Activated T-helper 1 cell treated with Interleukin-2 at 50 U/mL for 16 hours (primary cell): ENCODE measurements around the gene RAB31.

Experiments
- DNase-seq: peaks from one replicate; pipeline ENCODE4 v3.0.0-alpha.2; 2020; ENCODE audit warnings: low read depth

RAB31 gene

DNA sequence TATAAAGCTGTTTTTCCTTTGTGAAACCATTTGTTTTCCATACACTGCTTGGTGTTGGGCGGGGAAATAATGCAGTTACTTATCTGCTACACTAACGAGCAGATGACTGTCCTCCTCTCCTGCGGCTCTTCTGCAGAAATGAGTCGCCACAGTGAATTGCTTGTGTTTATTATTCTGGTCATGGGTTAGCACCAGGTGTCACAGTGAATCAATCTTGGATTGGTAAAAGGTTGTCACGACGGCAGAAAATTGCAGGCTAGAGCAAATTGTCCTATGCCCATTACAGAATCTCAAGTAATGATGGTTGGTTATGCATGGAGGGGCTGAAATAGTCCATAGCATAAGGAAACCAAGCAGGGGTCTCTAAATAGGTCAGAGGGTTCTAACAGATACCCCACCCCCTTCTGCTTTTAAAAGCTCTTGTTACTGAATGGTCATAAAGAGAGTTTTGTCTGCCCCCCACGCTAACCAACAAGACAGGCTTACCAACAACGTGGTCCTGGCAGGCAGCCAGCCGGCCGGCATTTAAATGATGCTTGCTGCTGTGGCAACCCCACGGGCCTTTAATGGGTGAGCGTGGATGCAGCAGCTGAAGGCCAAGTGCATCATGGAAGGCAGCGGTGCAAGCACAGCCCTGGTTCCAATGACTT is 29.5 kb downstream of the RAB31 start:
- no peak for DNase-seq

DNA sequence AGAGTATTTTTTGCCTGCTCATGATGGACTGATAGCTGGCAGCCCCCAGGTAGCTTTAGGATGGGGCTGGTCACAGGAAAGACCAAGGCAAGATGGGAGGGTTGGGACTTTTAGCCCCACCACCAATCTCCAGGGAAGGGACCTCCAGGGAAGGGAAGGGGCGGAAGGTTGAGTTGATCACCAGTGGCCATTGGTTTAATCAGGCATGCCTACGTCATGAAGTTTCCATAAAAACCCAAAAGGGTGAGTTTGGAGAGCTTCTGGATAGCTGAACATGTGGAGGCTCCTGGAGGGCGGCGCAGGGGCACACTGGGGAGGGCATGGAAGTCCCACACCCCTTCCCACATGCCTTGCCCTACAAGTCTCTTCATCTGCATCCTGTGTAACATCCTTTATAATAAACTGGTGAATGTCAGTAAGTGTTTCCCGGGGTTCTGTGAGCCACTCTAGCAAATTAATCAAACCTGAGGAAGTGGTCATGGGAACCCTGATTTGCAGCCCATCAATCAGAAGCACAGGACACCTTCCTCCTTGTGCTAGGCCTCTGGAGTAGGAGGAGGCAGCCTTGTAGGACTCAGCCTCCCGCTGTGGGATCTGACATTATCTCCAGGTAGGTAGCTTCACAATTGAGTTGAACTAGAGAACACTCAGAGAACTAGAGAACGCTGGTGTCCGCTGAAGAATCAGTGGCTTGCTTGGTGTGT is 30.3 kb downstream of the RAB31 start:
- DNase-seq = no peak

DNA sequence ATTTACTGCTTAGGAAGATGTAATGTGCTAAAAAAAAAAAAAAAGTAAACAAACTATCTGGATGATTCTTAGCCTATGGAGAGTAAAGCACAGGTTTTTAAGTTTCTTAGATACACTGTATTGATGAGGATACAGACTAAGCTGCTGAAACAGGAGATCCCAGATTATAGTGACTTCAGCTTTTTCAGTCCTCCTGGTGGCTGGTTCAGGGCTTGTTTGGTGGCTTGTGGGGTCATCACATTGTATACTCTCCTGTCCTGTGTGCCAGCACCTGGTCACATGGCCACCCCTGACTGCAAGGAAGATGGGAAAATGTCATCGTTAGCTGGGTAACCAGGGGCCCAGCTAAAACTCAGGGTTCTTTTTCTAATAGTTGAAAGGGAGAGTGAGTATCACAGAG is 31.4 kb downstream of the RAB31 start:
- DNase-seq = no peak

DNA sequence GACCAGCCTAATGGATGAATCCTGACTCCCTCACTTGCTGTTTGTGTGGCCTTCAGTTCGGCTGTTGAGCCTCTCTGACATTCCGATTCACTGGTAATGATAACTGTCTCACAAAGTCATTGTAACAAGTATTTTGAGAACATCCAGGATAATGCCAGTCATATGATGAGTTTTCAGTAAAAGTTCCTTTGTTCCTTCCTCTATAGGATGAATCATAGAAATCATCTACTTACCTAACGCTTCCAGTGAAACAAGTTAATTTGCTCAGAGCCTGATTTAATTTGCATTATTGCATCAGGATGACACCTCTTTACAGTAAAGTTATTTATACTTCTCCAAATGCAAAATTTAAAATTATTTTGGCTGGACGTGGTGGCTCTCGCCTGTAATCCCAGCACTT is 32.0 kb downstream of the RAB31 start:
- DNase-seq = no peak

DNA sequence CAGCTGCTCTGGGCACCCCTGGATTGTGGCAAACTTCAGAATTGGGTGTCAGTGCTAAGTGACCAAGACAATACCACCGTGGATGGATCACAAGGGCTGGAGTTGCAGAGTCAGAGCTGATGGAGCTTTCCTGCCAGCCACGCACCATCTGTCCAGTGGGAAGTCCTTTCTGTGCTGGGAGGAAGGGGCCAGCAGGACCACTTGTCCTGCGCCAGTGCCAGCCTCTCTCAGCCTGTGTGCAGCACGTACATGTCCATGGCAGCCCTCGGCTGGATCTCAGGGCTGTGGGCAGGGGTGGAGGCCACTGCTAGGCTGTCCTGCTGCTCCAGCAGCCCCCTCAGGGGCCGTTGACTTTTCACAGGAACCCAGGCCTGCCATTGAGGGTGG is 33.3 kb downstream of the RAB31 start:
- DNase-seq = no peak

DNA sequence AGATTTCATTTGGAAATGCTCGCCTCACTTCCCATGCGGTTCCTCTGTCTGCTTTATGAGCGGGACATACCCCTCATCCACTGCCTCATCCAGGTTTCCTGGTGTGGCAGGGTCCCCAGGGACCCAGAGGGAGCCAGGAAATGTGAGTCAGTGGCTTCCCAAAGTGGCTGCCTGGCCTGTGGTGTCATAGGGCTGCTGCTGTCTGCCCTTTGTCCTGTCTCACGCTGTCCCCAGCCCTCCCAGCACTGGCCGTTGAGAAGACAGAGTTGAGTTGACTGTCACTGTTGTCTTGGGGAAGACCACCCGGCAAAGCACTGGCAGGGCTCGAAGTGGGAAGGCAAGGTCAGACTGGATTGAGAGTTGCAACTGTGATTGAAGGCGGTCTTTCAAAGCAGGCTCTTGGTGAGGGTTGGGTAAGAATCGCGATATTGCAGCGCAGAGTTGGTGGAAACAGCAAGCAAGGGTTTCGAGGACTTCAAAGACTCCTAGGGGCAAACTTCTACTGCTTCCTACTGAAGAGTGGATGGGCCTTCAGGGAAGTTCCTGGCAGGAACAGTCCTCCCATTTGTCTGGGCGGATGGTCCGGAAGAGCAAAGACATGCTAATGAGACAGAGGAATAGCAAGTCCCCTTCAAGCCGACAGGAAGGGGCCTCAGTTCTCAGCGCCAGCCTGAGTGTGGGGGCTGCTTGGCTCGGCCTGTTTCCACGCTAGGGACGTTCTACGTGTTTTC is 33.9 kb downstream of the RAB31 start:
- no peak for DNase-seq

DNA sequence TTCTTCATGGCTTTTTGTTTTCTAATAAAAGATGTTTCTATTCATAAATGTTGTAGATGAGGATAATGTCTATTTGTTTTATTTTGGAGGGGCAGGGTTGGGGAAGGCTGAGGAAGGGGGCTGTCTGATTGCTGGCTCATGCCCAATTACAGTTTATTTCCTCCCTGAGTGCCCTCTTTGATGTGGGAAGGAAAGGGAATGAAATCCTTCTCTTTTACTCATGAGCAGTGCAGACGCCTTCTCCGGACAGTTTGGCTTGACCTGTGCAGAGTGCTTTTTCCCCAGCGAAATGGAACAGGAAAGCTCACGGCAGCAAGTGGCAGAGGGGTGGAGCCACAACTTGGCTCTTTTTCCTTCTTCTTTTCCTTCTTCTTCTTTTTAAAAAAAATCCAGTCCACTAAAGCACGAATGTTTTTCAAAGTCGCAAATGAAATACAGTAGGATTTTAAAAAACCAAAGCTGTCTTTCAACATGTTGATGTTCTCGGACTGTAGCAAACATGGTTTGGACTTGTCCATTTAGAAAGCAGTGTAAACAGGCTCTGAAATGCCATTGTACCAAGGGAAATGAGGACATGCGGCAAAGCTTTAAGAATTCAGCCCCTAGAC is 34.5 kb downstream of the RAB31 start:
- no peak for DNase-seq

DNA sequence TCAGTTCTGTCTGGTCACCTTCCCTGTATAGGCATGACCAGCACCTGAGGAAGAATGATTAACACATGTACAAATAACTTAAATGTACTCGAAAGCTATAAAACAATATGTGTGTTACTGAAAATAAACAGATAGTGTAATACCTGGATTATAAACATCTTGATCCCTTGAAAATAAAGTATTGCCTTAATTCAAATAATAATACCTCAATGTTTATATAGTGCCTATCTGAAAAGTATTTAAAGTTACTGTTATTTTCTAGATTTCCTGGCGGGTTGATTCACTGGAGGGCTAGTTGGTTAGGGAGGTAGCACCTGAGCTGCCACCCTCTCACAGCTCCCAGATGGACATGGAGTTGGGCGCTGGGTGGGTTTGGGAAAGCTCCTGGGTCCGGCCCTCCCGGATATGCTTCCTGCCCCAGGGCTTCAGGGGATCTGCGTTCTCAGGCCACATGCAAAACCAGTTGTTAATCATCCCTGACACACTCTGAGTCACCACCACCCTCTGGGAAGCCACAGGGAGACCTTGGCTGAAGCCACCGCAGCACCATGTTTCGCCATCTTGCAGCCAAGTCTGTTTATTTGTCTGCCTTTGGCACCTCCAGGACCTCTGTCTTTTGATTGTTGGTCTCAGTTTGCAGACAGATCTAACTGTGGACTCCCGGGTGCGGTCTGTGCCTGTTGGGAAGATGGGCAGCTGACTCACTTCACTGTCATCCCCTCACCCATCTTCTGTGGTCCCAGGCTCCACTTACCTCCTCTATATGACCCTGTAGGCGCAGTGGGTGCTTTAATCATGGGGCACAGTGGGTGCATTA is 35.3 kb downstream of the RAB31 start:
- DNase-seq = no peak

DNA sequence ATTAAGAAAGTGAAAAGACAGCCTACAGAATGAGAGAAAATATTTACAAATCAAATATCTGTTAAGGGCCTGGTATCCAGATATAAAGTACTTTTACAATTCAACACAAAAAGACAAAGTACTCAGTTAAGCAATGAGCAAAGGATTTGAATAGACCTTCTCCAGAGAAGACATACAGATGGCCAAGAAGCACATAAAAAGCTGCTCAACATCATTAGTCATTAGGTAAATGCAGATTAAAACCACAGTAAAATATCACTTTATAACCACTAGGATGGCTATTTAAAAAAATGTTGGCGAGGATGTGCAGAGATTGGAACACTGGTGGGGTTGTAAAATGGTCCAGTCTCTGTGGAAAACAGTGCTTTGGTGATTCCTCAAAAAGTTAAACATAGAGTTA is 38.9 kb downstream of the RAB31 start:
- DNase-seq = no peak

DNA sequence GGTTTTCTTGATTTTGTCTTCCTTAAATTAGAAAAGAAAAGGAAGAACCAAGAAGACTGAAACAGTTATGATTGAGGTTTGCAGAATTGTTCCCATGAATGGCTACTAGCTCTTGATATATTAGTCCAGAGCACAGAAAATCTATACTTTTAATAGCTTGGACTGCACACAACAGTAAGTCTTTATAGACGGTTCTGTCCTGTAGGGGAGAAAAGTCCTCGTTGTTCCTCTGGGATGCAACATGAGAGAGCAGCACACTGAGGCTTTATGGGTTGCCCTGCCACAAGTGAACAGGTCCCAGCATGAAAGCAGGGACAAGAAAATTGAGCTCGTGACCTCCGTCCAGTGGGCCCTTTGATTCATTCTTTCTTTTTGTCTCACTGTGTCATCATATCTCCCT is 41.5 kb downstream of the RAB31 start:
- DNase-seq = no peak

DNA sequence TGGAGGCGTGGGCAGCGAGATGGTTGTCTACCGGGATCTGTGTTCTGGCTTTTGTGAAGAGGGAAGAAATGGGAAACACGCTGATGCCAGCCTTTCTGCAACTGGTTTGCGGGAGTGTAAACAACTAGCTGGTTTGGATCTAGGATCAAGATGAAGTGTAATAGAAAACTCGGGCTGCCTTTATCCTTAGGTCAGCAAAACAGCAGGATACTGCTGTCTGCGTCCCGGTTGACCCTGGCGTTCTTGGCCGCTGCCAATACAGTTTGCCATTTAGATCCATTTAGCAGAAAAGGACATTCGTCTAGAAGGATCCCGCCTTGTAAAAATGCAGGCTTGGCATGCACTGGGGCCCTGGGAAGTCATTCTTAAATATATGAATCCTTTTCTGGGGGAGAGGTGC is 42.0 kb downstream of the RAB31 start:
- DNase-seq = no peak

DNA sequence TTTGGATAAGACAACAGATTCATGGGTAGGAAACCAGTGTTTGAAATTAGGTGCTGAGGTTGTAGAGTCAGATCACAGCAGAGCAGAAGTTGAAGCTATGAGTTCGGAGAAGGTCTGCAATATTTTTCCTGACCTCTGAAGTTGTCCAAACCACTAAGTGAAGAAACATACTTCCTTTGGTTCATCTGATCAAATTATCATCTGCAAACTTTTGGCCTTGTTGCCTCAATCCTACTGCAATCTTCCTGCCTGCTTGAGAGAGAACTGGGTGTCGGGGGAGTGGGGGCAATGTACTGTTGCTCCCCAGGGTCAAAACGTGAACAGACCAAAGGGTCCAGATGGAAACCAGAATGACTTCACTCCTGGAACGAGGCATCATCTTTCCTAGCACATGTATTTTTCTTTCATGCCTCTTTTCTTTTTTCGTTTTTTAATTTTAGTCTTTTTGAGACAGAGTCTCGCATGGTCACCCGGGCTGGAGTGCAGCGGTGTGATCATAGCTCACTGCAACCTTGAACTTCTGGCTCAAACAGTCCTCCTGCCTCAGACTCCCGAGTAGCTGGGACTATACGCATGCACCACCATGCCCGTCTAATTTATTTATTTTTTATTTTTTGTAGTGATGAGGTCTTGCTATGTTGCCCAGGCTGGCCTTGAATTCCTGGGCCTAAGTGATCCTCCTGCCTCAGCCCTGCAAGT is 42.7 kb downstream of the RAB31 start:
- no peak for DNase-seq

DNA sequence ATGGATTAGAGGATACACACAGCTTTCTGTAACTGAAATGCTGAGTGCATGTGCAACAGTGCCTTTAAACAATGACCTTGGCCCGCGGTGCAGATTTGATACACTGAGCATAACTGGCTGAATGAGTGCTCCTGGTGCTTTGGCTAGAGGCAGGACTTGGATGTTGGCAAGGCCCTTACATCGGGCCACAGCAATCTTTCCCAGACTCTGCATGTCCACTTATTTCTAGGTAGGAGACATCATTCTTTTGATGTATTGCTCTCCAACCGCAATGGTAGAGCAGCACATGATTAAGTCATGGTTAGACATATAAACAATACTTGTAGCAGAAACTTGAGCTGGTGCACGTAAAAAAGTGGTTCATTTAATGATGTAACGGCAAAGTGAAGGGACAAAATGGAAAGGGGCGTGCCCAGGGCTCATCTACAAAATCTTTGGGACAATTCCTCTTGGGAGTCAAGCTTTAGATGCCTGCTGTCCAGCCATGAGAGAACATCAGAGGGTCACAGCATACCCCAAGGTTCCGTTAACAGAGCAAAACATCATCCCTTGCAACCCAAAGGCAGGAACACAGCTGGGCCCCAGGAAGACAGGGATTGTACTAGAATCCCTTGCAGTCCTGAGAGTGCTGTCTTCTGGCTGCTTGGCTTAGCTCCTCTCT is 43.4 kb downstream of the RAB31 start:
- DNase-seq = no peak

DNA sequence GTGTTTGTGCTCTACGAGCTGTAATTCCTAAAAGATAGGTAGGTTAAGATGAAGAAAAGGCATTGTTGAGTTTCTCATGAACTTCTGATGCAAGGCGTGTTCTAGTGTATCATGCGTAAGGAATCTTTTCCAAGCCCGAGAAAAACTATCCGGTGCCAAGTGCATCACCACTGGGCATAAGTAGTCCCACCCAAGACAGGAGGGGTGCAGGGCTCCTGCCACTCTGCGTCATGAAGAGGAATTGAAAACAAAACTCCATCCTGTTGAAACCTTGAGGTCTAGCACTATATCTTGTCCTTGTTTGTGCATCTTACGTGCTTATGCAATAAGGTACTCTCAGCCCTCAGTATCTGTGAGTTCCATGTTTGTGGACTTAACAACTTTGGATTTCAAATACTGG is 45.7 kb downstream of the RAB31 start:
- DNase-seq = no peak

DNA sequence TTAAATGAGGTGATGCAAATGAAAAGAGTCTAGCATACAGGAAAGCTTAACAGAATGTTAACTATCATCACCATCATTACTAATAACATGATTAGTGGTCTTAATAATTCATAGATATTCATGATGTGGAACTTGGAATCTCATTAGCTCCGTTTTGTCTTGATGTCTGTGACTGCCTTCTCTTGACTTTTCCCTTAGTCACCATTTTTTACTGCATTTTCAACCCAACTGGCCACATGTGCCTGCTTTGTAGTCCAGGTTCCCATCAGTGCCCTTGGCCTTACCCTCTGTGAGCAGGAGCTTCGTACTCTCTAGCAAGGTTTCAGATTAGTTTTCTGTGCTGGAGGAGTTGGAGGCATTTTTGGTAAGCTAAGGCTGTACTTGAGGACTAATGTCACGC is 47.0 kb downstream of the RAB31 start:
- no peak for DNase-seq

DNA sequence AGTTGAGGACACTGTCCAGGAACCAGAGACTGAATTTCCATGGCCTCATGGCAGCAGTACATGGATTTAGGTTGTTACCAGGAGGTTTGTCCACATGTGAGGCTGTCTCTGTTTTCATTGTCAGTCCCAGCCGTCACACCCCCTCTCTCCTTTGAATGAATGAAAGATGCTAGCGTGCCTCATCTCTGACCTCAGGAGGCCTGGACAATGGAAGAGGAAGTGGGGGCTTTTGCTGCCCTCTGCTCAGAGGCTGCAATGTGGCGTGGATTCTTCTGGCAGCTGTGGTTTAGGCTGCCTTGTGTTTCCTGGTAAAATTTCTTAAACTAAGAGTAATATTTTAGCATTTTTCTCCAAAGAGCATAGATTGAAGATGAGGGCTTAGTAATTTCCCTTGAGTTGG is 47.5 kb downstream of the RAB31 start:
- DNase-seq = no peak

DNA sequence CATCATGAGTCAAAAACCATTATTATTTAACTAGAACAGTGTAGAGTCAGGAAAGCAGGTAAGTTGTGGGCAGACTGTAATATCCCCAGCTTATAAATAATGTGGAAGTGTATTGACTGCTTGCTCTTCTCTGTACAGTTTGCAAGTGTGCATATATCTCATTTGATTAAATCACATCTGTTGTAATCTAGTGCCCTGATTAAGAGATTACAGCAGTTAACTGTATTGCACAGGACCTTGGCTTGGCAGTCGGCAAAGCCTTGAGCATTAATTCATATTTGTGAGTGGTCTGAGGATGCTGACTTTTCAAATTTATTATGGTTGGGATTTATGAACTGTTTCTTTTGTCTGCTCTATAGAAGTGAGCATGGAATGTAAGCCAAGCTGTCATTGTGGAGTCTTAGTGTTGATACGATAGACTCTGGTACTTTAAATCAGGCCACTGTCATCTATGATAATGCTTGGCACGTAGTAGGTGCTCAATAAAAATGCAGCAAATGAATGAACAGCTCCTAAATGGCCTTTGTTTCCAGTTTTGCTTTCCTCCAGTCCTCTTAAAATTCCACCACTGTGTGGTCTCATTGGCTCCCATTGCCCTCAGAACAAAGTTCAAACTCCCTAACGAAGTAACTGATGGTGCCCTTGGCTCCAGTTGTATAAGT is 48.3 kb downstream of the RAB31 start:
- no peak for DNase-seq

DNA sequence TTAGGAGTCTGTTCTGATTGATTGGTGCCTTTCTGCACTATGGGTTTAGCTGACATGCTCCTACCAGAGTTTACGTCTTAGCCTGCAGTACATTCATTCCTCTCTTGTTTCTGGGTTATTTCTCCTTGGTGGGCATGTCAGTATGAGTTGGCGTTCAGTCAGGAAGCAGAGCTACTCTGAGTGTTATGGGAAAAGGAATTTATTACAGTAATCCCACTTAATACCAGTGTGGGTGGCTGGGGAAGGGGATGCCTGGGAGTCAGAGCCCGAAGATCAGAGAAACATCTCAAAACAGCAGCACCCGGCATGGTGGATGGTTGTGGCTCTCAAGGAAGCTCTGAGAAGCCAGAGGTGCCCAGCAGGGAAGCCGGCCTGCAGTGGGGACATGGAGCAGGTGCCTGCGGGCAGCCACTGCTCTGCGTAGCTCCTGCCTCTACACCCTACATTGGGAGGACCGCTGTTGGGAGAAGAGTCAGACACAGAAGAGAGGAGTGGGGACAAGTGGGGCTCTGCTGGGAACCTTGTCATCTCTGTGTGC is 48.9 kb downstream of the RAB31 start:
- DNase-seq = no peak

DNA sequence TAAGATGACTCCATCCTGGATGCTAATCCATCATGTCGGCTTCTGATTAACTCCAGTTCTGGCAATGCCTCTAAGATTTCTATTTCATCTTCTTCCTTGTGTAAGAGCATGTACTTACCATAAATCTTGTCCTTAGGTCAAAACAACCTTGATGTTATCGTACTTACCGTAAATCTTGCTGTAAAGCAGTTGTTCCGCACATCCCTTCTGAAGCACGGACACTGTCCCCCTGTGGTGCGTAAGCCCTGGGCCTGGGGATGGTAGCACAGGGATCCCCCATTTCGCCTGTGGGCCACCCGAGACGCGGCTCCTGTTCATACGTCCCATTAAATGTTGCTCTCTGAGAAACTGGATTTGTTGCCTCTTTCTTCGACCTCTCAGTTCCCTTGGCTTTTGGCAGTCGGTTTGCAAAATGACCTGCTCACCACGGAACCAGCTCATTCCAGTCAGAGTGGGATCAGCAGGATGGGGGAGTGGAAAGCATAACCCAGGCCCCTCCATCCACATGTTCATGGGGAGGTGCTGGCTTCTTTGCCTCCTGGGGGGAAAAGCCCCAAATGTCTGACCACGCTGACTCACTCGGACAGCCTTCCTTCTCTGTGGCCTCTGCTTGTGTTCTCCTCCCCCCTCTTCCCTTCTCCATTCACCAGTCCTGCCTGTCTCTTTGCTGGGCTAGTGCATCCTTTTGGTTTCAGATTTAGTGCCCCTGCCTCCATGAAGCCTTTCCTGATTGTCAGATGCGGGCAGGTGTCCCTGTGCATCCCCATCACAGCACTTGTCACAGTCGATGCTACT is 49.9 kb downstream of the RAB31 start:
- DNase-seq = no peak
